ENCODE measurements around the gene SMIM14. TPM values are rescaled to one million over a fixed set of nuclear protein-coding genes. Genes with fewer than 3 reads are reported as not detected.
"Not testable (repeated sequence)": the region's sequence is repeated elsewhere in the genome, so short reads cannot be mapped to it uniquely, and the experiment has no call there.

Gene SMIM14
- total RNA-seq, 1 donor from 2014 or later = 91.0 TPM

DNA sequence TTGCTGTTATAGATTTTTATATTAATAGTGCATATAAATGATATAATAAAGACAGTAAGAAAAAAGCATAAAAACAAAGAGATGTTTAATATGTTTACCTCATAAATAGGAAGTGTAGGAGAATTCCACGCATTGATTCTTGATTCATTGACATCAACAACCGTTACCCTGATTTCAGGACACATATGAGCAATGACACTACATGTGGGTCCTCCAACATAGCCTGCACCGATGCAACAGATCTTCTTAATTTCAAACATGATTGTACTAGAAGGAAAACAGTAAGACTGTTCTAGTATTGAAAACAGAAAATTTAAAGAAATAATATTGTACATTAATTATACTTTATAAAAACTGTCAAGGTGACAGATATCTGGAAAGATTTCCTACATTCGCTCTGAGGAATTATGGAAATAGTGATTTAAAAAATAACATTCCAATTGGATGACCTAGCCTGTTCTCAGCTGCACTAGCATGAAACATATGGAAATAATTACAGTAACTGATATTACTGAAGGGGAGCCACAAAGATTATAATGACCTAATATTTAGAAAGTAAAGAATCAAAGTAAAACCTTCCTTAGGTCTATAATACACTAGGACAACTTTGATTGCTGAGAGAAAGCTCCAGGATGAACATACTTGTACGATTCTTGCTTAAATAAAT is 117.3 kb downstream of the SMIM14 start:
- no peaks in the 10 kb centered on the region for H3K9me3 ChIP-seq (ENCODE audit: low read depth)
- H3K9me3 Mint-ChIP-seq = no peaks in the 10 kb centered on the region
- no peak overlapping the region for H3K27ac Mint-ChIP-seq
- no peak overlapping the region for H3K27ac ChIP-seq
- no peak for DNase-seq (ENCODE audit: low spot score)
- no peaks in the 10 kb centered on the region for H3K4me1 ChIP-seq
- TF ChIP-seq EZH2 (IDR thresholded peaks at IDR 0.05) (no peak), EZH2phosphoT487 (IDR thresholded peaks at IDR 0.05) (no peak)
- TF ChIP-seq, protein P1, sequence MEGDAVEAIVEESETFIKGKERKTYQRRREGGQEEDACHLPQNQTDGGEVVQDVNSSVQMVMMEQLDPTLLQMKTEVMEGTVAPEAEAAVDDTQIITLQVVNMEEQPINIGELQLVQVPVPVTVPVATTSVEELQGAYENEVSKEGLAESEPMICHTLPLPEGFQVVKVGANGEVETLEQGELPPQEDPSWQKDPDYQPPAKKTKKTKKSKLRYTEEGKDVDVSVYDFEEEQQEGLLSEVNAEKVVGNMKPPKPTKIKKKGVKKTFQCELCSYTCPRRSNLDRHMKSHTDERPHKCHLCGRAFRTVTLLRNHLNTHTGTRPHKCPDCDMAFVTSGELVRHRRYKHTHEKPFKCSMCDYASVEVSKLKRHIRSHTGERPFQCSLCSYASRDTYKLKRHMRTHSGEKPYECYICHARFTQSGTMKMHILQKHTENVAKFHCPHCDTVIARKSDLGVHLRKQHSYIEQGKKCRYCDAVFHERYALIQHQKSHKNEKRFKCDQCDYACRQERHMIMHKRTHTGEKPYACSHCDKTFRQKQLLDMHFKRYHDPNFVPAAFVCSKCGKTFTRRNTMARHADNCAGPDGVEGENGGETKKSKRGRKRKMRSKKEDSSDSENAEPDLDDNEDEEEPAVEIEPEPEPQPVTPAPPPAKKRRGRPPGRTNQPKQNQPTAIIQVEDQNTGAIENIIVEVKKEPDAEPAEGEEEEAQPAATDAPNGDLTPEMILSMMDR (IDR thresholded peaks at IDR 0.05) = no peak
- peaks cover 11% of the 10 kb centered on the region for H3K4me1 Mint-ChIP-seq
- H2AFZ ChIP-seq (replicated peaks) = no peak overlapping the region
- no peak overlapping the region for H3K4me3 ChIP-seq
- H3F3A ChIP-seq (ENCODE audit: low read depth) = peaks cover 10% of the 10 kb centered on the region
- no peak overlapping the region for H3K4me3 Mint-ChIP-seq
- H3K79me2 ChIP-seq (ENCODE audit: low read depth) = peaks cover 100% of the 10 kb centered on the region
- H3K36me3 Mint-ChIP-seq = peaks cover 6% of the 10 kb centered on the region
- H3K36me3 ChIP-seq = peaks cover 14% of the 10 kb centered on the region
- no peak overlapping the region for H3K4me2 ChIP-seq
- no peaks in the 10 kb centered on the region for H3K27me3 Mint-ChIP-seq (ENCODE audit: insufficient read depth, low read depth)
- no peaks in the 10 kb centered on the region for H3K27me3 ChIP-seq
- no peak overlapping the region for H3K9ac ChIP-seq
- peaks cover 50% of the 10 kb centered on the region for H4K20me1 ChIP-seq (ENCODE audit: low read depth)

DNA sequence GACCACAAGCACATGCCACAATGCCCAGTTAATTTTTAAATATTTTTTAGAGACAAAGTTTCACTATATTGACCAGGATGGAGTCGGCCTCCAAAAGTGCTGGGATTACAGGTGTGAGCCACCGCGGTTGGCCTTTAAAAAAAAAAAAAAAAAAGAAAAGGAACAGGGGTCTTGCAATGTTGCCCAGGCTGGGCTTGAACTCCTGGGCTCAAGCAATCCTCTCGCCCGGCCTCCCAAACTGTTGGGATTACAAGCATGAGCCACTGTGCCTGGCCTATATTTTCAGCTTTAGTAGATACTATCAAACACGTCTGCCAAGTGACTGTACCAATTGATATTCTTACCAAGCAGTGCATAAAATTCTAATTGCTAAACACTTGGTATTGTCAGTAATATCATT is 120.2 kb downstream of the SMIM14 start:
- H3K4me2 ChIP-seq = no peak overlapping the region
- H3K36me3 ChIP-seq = peaks cover 17% of the 10 kb centered on the region
- H3K27ac Mint-ChIP-seq = no peak overlapping the region
- no peak overlapping the region for H3K4me3 ChIP-seq
- H3K4me1 Mint-ChIP-seq = no peaks in the 10 kb centered on the region
- peaks cover 8% of the 10 kb centered on the region for H3K36me3 Mint-ChIP-seq
- H3K9me3 ChIP-seq (ENCODE audit: low read depth) = no peaks in the 10 kb centered on the region
- H3K4me1 ChIP-seq = no peaks in the 10 kb centered on the region
- DNase-seq (ENCODE audit: low spot score) = no peak
- H2AFZ ChIP-seq (replicated peaks) = no peak overlapping the region
- H4K20me1 ChIP-seq (ENCODE audit: low read depth) = peaks cover 33% of the 10 kb centered on the region
- H3K27ac ChIP-seq = no peak overlapping the region
- TF ChIP-seq, protein P1 (IDR thresholded peaks at IDR 0.05) = no peak
- TF ChIP-seq EZH2 (IDR thresholded peaks at IDR 0.05) (no peak), EZH2phosphoT487 (IDR thresholded peaks at IDR 0.05) (no peak)
- no peak overlapping the region for H3K9ac ChIP-seq
- H3K27me3 Mint-ChIP-seq (ENCODE audit: insufficient read depth, low read depth) = no peaks in the 10 kb centered on the region
- no peak overlapping the region for H3K4me3 Mint-ChIP-seq
- peaks cover 93% of the 10 kb centered on the region for H3K79me2 ChIP-seq (ENCODE audit: low read depth)
- no peaks in the 10 kb centered on the region for H3K9me3 Mint-ChIP-seq
- peaks cover 6% of the 10 kb centered on the region for H3F3A ChIP-seq (ENCODE audit: low read depth)
- no peaks in the 10 kb centered on the region for H3K27me3 ChIP-seq

DNA sequence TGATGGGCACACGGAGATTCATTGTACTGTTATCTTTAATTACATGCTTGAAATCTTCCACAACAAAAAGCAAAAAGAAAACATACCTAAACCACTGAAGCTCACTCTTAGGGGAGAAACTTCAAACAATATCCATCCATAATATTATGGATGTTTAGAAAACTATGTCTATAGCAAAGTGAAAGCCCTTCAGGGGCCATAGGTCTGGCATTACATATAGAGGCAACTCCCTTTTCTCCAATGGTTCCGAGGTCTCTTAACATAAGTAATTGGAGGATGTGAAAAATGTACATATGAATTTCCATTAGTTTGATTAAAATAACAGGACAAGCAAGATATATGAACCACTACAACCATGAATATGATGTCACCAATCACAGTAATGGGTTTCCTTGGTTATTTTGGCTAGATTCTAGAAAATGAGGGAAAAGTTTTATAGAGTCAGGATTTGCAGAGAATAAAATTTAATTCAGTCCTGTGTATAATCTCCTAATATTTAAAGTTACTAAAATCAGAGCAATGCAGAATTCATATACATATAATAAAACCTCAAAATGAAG is 122.2 kb downstream of the SMIM14 start:
- Mint-ChIP-seq H3K36me3 (peaks cover 13% of the 10 kb centered on the region), H3K27ac (no peak overlapping the region)
- H4K20me1 ChIP-seq (ENCODE audit: low read depth) = peaks cover 15% of the 10 kb centered on the region

DNA sequence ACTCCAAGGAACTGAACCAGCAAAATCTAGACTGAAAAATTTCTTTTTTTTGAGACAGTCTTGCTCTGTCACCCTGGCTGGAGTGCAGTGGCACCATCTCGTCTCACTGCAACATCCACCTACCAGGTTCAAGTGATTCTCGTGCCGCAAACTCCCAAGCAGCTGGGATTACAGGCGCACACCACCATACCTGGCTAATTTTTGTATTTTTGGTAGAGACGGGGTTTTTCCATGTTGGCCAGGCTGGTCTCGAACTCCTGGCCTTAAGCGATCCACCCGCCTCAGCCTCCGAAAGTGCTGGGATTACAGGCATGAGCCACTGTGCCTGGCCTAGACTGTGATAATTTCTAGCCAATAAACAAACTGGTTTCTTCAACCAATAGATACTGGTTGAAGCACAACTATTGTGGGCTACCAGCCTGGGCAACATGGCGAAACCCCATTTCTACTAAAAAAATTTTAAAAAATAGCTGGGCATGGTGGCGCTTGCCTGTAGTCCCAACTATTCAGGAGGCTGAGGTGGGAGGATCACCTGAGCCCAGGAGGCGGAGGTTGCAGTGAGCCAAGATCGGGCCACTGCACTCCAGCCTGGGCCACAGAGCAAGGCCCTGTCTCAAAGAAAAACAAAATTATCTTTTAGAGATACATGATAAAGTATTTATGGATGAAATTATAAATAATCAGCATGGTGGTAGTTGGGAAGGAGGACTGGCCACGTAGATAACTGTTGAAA is 122.8 kb downstream of the SMIM14 start:
- peaks cover 13% of the 10 kb centered on the region for H3K36me3 Mint-ChIP-seq
- H3K27ac Mint-ChIP-seq; H3K9ac ChIP-seq; H3K4me2 ChIP-seq; H3K4me3 Mint-ChIP-seq; H3K4me1 Mint-ChIP-seq; DNase-seq (ENCODE audit: low spot score); H3K4me3 ChIP-seq; H3K9me3 ChIP-seq (ENCODE audit: low read depth); H2AFZ ChIP-seq (replicated peaks); H3K27me3 ChIP-seq; H3K27ac ChIP-seq; H3F3A ChIP-seq (ENCODE audit: low read depth); H3K4me1 ChIP-seq; H3K9me3 Mint-ChIP-seq; H3K27me3 Mint-ChIP-seq (ENCODE audit: insufficient read depth, low read depth): not testable (repeated sequence)
- Histone ChIP-seq H4K20me1 (ENCODE audit: low read depth) (peaks cover 15% of the 10 kb centered on the region), H3K79me2 (ENCODE audit: low read depth) (peaks cover 67% of the 10 kb centered on the region), H3K36me3 (peaks cover 19% of the 10 kb centered on the region)

More for the DNA sequence above, 122.2 kb downstream of the SMIM14 start:
- Mint-ChIP-seq H3K4me1 (no peaks in the 10 kb centered on the region), H3K9me3 (no peaks in the 10 kb centered on the region), H3K27me3 (ENCODE audit: insufficient read depth, low read depth) (no peaks in the 10 kb centered on the region), H3K4me3 (no peak overlapping the region)
- Histone ChIP-seq H3K27me3 (no peaks in the 10 kb centered on the region), H3F3A (ENCODE audit: low read depth) (peaks cover 6% of the 10 kb centered on the region), H2AFZ (replicated peaks) (no peak overlapping the region), H3K4me2 (no peak overlapping the region), H3K9me3 (ENCODE audit: low read depth) (no peaks in the 10 kb centered on the region), H3K27ac (no peak overlapping the region), H3K9ac (no peak overlapping the region), H3K79me2 (ENCODE audit: low read depth) (peaks cover 73% of the 10 kb centered on the region), H3K4me1 (no peaks in the 10 kb centered on the region), H3K36me3 (peaks cover 19% of the 10 kb centered on the region), H3K4me3 (no peak overlapping the region)
- no peak for TF ChIP-seq EZH2 (IDR thresholded peaks at IDR 0.05)
- TF ChIP-seq, protein P1 (IDR thresholded peaks at IDR 0.05) = no peak
- TF ChIP-seq EZH2phosphoT487 (IDR thresholded peaks at IDR 0.05) = no peak
- no peak for DNase-seq (ENCODE audit: low spot score)

All from neural progenitor cell (in vitro differentiated cells).